Measurements from ENCODE around the gene NR1H3.
"Not testable (repeated sequence)": the region's sequence is repeated elsewhere in the genome, so short reads cannot be mapped to it uniquely, and the experiment has no call there.

NR1H3 gene

DNA sequence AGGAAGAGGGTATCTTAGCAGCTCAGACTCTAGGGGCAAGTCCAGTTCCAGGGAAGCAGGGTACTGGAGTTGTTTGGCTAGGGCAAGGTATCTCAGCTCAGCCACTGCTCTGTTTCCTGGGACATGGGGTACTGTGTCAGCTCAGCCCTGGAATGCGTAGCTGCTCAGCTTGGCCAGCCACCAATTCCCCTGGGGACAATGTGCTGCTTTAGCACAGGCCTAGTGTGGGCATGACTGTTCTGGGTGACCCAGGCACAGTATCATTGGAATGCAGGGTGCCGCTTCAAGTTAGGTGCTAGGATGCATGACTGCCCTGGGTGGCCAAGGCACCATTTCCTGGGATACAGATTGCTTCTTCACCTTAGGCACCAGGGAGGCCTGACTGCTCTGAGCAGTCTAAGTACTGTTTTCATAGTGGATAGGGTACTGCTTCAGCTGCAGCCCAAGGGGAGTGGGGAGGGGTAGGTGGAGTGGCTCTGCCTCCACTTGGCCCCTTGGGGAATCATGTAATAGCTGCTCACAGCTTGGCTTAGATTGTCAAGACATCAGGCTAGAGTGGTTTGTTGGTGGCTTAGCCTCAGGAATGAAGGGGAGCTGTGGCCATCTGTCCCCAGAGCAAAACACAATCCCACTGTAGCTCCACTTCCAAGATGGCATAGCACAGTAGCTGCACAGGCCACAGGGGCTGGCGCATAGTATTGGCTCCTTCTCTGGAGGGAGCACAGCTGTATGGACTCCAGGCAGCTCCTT, 48.1 kb downstream of the NR1H3 start:
- DNase-seq (ENCODE audit: low spot score): no peak

- DNase-seq (ENCODE audit: low spot score): no peak
Observed at GRCh38 chr11:47306484-47306844, 48.7 kb downstream of the NR1H3 start.

- DNase-seq (ENCODE audit: low spot score): no peak
Observed at GRCh38 chr11:47308050-47308823, 50.4 kb downstream of the NR1H3 start.

- no peak for DNase-seq (ENCODE audit: low spot score)
Observed at GRCh38 chr11:47314992-47315391, 57.2 kb downstream of the NR1H3 start.

- DNase-seq (ENCODE audit: low spot score): not testable (repeated sequence)
Observed at GRCh38 chr11:47316501-47316900, 58.7 kb downstream of the NR1H3 start.

DNA sequence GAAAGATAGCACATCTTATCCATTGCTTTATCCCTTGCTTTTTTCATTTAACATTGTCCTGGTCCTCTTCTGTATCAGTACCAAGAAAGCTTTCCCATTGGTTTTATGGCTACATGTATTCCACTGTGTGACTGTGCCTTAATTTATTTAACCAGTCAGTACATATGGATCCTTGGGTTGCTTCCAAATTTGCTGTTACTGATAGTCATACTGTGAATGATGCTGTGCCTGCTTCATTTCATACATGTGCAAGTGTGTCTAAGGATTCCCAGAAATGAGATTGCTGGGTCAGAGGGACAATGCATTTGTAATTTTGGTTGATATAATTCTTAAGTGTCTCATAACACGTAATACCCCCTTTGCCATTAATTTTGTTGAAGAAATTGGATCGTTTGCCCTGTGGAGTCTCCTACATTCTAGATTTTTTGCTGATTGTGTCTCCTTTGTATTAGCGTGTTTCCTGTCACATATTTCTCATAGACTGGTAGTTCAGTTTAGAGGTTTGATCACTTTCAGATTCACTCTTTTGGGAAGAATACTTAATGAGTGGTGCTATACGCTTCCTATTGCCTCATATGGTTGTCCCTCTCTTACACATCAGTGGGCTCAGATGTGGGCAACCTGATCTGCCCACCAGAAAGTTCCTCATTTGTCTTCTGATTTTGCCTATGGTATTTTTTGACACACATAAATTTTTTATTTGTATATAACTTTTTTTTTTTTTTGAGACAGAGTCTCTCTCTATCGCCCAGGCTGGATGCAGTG, 59.5 kb downstream of the NR1H3 start:
- no peak for DNase-seq (ENCODE audit: low spot score)

DNA sequence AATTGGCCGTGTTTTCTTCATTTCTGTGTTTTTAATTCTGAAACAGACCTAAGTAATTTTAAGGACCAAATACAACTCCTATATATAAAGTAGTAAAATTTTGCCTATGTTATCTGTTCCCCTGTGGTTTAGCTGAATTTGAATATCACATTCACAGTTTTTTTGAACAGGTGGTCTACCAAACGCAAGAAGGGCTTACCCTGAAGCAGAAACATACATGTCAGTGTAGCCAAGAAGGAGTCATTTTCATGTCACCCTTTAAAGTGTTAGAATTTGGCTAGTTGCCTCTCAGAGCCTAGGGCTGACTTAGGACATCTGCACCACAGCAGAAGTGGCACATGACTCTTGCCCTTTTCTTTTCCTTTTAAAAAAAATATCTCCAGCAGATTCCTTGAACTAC, 60.4 kb downstream of the NR1H3 start:
- DNase-seq (ENCODE audit: low spot score): no peak
